SH-SY5Y (cell line): Measurements from ENCODE around the gene APBA1.

ENCODE experiments used
- GATA2 ChIP-seq: IDR thresholded peaks from 2 replicates; pipeline ENCODE4 v1.6.1; 2011; ENCODE audit warnings: mild to moderate bottlenecking, low read depth, low read length
- GATA3 ChIP-seq: IDR thresholded peaks from 2 replicates; pipeline ENCODE4 v1.6.1; 2011; ENCODE audit warnings: low read depth, mild to moderate bottlenecking, low read length, moderate library complexity

APBA1 gene

DNA sequence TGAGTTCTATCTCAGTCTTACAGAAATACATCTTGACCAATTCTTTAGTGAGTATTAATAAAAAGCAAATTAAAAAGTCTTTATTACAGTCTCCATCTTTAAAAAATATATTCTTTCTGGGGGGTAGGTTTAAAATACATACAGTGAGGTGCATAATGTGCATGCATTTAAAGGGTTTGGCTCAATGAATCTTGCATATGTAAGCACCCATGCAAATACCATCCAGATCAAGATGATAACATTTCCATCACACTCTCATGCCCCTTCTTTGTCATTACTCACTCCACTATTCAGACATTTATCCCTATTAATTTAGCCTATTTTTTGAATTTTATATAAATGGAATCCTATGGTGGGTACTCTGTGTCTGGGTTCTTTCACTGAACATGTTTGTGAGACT lies 113.0 kb downstream of the APBA1 start:
- TF ChIP-seq GATA3 (no peak), GATA2 (no peak)

DNA sequence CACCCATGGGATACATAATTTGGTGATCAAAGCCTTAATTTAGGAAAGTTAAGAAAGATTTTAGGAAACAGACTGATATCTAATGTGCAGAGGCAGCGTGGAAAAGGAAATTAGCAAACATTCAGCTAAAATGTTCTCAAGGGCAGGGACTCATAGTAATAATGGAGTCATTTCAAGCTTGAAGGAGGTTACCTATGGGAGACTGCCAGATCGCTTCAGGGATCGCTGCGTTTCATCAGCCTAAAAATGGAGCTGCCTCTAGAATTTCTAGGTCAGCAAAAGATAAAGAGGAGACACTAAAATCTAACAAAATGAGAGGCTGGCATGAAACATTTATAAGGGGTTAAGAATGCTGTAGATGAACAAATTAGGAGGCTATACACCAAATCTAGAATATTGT lies 115.5 kb downstream of the APBA1 start:
- no peak for TF ChIP-seq GATA3
- no peak for TF ChIP-seq GATA2

DNA sequence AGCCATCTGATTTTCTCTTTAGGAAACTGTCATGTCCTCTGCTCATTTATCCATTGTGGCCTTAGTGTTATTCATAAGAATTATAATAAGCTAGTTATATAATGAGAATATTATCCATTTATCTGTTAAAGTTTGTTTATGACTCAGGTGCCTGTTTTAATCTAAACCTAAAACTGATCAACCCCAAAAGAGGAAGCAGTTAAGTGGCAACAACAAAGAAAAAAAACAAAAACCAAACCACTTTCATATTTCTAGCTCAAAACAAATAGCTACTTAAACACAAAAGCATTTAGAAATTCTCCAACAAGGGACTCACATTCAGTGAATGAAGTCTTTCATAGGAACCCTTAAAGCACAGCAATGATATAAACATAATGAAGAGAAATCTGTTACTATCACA lies 116.4 kb downstream of the APBA1 start:
- TF ChIP-seq GATA3 (no peak), GATA2 (no peak)

DNA sequence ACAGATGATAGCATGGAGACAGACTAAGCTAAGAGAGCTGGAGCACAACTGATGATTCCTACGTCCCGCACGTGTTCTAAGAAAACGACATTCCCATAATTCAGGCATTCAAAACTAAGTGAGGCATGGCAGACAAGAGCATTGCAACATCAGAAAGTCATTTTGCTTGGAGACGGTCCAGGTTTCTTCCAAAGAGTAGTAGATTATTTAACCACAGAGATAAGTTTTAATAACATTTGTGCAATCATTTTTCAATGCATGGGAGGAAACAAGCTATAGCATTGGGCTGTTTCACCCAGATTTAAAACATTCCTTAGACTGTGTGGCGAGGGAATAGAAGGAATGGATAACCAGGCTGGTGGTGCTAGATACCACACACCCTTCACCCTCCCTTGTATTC lies 117.2 kb downstream of the APBA1 start:
- no peak for TF ChIP-seq GATA2
- no peak for TF ChIP-seq GATA3

DNA sequence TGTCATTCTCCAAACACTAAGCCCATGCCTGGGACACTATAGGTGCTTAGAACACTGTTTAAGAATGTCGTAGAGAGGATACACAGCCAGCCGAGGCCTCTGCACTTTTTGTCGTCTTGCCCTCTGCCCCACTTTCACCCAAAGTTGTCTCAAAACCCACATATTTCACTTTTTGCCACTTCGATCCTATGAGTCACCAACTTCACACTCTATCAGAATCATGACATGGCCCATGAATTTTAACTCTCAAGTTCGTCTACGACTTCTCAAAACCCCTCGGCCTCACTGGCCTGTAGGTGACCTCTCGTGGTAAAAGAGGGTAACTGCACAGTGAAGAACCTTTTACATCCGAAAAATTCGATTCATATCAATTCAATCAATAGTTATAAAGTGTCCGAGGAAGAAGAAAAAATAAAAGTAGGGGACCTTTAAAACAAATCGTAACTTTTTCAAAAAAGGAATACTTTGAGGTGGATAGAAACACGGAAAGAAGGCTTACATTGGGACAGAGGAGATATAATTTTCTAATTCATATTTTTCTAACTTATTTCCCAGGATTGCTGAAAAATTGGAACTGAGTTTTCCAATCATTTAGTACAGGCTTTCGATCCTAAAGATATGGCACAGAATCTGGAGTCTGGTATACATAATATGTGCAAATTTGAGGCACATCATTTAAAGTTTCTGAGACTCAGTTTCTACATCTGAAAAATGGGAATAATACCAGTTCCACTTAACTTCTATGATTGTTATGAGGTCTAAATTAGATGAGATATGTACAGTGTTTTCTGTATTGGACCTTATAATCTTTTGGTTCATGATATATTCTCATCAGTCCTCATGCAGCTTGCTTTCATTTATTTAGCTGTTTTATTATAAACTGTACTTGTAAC lies 122.6 kb downstream of the APBA1 start:
- TF ChIP-seq GATA3 (no peak), GATA2 (no peak)

DNA sequence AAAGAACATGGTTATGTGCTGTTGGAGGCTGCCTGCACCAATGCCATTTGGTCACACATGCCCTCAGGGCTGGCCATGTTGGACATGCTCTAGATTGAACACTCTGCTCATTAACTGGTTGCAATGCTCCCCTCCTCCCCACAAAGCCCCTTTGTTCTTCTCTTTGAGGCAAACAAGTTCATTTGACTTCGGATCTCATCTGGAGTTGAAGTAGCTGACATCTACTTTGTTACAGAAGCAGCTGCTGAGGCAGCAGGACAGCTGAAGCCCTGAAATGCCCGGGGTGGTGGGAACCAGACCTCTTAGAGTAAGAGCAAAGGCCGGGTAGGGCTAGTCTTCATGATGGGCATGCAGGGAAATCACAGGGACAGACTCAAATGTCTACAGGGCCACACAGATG lies 123.5 kb downstream of the APBA1 start:
- TF ChIP-seq GATA2 (no peak), GATA3 (no peak)

DNA sequence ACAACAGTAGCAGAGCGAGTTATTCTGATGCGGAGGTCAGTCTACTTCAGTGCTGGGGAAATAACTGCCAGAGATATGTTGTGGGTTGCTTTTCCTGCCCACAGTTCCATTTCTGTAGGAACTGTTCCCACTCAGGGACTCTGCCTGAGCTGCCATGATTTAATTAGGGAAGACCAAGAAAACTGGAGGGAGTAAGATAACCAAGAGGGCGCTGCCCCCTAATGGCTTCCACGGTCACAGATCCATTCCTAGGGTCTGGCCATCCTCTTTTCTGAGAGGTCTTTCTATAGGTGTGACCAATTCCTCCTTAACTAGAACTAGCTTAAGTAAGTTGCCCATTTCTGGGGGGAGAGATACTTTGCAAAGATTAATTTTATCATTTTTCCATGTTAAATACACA lies 125.9 kb downstream of the APBA1 start:
- TF ChIP-seq GATA3 (no peak), GATA2 (no peak)

DNA sequence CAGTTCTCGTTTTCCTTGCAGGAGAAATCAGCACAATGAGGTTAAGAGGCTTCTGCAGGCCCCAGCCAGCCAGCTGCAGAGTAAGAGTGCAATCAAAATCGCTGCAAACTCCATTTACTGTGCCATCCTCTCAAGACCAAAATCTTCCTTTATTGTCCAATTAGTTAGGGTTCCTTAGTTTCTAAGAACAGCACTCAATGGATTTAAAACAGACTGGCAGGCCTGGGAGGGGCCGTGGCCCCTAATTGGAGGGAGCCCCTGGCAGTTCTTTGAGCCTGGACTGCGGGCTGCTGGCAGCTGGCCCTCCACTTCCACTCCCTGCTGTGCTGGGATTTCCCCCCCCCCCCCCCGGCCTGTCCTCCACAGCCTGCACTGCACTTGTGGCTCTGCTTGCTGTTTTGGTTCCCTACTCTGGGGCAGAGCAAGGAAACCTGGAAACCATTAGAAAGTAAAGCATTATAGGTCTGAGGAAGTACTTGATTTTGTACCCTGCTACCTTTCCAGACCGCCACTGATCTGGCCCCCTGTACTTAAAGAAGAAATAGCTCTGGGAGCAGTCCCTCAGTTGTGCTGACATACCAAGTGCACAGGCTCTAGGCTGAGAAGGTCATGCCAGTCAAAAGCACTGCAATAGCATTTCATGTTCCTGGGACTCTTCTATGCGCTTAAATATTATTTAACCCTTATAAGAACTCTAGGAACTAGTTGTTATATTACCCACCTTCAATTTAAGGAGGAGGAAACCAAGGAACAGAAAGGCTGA lies 129.0 kb downstream of the APBA1 start:
- 0 out of 2 replicates have a peak, but pooled peaks have one; percentile 12 for TF ChIP-seq GATA2
- TF ChIP-seq GATA3, result no peak

DNA sequence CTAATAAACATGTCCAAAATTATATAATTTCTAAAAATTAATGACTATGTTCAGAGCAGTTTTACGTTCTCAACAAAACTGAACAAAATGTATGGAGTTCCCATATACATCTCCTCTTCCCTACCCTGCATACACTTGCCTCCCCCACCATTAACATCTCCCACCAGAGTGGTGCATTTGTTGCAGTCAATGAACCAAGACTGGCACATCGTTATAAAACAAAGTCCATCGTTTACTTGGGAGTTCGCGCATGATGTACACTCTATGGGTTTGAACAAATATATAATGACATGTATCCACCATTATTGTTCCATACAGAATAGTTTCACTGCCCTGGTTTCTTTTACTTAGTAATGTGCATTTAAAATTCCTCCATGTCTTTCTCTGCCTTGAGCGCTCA lies 130.1 kb downstream of the APBA1 start:
- TF ChIP-seq GATA2, result no peak
- TF ChIP-seq GATA3, result no peak

DNA sequence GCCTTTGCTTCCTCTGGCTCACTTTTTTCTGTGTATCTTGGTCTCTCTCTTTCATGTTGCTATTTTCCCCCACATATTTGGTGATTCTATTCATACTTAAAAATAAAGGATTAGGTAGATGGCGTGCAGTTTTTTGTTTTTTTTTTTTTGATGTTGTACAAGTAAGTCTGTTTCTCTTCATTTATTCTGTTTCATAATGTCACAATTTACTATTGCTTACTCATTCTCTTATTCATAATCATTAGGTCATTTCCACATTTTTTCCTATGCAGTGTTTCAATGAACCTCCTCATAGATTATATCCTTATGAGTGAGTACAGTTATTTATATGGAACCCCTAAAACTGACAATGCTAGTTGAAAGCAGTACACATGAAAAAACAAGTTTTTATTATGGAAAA lies 136.3 kb downstream of the APBA1 start:
- TF ChIP-seq GATA3, result no peak
- no peak for TF ChIP-seq GATA2

DNA sequence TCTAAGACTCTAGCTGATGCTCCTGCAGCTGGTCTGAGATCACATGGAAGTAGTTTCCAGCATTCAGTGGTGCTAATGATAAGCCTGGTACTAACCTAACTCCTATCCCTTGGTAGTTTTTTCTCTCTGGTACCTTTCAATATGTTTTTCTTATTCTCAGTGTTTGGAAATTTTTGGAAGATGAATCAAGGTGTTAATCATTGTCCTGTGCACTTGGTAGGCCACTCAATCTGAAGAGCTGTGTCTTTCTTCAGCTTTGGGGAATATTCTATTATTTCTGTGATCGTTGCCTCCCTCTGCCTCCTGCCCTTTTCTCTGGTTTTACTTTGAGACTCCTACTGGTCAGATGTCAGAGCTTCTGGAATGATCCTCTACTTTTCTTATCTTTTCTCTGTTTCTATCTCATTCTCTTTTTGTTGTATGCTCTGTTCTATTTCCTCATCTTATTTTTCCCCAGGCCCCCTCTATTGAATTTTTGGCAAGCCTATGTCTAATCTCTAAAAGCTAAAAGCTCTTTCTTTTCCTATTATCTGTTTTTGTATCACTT lies 136.8 kb downstream of the APBA1 start:
- TF ChIP-seq GATA3 (no peak), GATA2 (no peak)

DNA sequence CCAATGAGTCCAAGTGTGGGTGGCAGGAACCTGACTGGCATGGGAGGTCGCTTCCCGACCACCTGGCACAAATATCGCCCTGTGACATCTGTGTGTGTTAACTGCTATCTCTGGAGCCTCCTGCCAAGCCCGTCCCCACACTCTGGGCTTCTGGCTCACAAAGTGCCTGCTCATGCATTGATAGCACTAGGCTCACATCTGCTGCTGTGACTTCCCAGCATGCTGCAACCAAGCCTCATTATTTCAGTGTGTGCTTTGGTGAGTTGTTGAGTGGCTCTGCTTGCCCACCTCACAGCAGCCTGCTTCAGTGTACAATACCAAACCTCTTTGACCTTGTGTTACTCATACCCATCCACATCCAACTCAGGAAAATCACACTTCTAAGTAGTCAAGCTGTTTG lies 139.8 kb downstream of the APBA1 start:
- no peak for TF ChIP-seq GATA3
- peak; percentile 48; the same call in 1 of the 2 replicates for TF ChIP-seq GATA2

DNA sequence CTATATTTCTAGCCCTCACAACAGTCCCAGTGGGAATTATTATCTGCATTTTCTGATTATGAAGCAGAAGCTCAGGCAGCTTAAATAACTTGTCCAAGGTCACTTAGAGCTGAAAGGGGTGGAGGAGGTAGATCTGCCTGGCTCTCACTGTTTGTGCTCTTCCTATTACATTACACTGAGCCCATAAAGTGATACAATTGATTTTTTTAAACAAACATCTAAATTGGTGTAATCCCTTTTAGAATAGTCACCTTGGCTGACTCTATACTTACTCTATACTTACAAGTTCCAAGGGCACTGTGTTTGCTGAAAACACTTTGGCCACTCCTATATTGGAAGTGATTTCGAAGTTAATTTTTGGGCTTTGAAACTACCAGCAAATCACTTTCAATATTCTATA lies 144.7 kb downstream of the APBA1 start:
- TF ChIP-seq GATA2 (no peak), GATA3 (no peak)

DNA sequence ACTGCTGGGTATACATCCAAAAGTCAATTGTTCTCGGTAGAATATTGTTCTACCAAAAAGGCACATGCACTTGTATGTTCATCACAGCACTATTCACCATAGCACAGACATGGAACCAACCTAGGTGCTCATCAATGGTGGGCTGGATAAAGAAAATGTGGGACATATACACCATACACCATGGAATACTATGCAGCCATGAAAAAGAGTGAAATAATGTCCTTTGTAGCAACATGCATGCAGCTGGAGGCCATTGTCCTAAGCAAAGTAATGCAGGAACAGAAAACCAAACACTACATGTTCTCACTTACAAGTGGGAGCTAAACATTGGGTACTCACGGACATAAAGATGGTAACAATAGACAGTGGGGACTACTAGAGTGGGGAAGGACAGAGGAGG lies 145.5 kb downstream of the APBA1 start:
- TF ChIP-seq GATA2 (no peak), GATA3 (no peak)
